Endothelial cell of umbilical vein (primary cell): Measurements from ENCODE around the gene NTRK2. TPM values are rescaled to one million over a fixed set of nuclear protein-coding genes. Genes with fewer than 3 reads are reported as not detected.

Experiments
- BruUV-seq: library from RNA; stranded (reverse); fragments of 400-500 nt; replicated peaks from 2 replicates; lab custom pipeline; 2021; lab: Mats Ljungman, UMichigan
- CTCF ChIA-PET: fragments of 300-600, 350-600 bp; sonication (Branson Sonifier 250); formaldehyde crosslinking; loops from one replicate; lab custom pipeline; 2021; ENCODE audit warnings: antibody characterized with exemption, inconsistent platforms; lab: Charles Lee
- POLR2A ChIA-PET: fragments of 300-600, 350-600 bp; sonication (Branson Sonifier 250); formaldehyde crosslinking; loops from one replicate; lab custom pipeline; 2021; ENCODE audit warnings: antibody characterized with exemption, inconsistent platforms; lab: Charles Lee
- DNase-seq: peaks from one replicate; pipeline ENCODE4 v3.0.0-alpha.2; 2011; ENCODE audit warnings: low read depth, low spot score
- FAIRE-seq: peaks from 2 replicates; lab custom pipeline; 2011; peaks lifted over from hg19 to GRCh38; lab: Jason Lieb, UNC
- H2AFZ ChIP-seq: 2 replicates; pipeline ENCODE4 v1.6.0; 2012; ENCODE audit warnings: low read depth, low read length, control low read depth, inconsistent platforms
- H3K27ac ChIP-seq: 2 replicates; pipeline ENCODE4 v1.5.1; 2011; ENCODE audit warnings: low read depth, mild to moderate bottlenecking, control low read depth, low read length, moderate library complexity; ENCODE audit not compliant: insufficient read depth
- H3K27me3 ChIP-seq, 2 experiments: 2 replicates each; pipeline versions ENCODE4 v1.6.0 to v1.6.1; 2011; ENCODE audit warnings: low read length in 2 of 2, mixed read lengths in 1 of 2; ENCODE audit not compliant: control insufficient read depth in 2 of 2, insufficient read depth in 2 of 2
- H3K36me3 ChIP-seq, 2 experiments: 2 replicates in 1 of 2; 3 replicates in 1 of 2; pipeline ENCODE4 v1.5.1; 2011; ENCODE audit warnings: low read length in 2 of 2, mild to moderate bottlenecking in 1 of 2, moderate library complexity in 1 of 2; ENCODE audit not compliant: control insufficient read depth in 2 of 2, insufficient read depth in 2 of 2; ENCODE audit errors: extremely low read depth in 1 of 2
- H3K4me1 ChIP-seq: 3 replicates; pipeline ENCODE4 v1.5.1; 2011; ENCODE audit warnings: mild to moderate bottlenecking, low read length; ENCODE audit not compliant: control insufficient read depth, insufficient read depth; ENCODE audit errors: extremely low read depth
- H3K4me2 ChIP-seq: 2 replicates; pipeline ENCODE4 v1.6.1; 2011; ENCODE audit warnings: low read length, control low read depth, mixed read lengths; ENCODE audit not compliant: insufficient read depth
- H3K4me3 ChIP-seq, 3 experiments: fragments of 200-600 bp in 1 of 3; sonication (generic), shearing (Covaris generic) in 1 of 3; replicated peaks in 1 of 3; 2 replicates each; pipeline ENCODE4 v1.5.1; 2011 to 2016; ENCODE audit warnings: control low read depth in 3 of 3, low read length in 3 of 3, mild to moderate bottlenecking in 2 of 3, inconsistent platforms in 1 of 3, low read depth in 1 of 3, moderate library complexity in 1 of 3; ENCODE audit not compliant: insufficient read depth in 1 of 3
- H3K79me2 ChIP-seq: 2 replicates; pipeline ENCODE4 v1.6.0; 2012; ENCODE audit warnings: low read length, inconsistent platforms; ENCODE audit not compliant: control insufficient read depth, insufficient read depth
- H3K9ac ChIP-seq: replicated peaks from 2 replicates; pipeline ENCODE3; 2011; ENCODE audit warnings: low read length, control low read depth; ENCODE audit not compliant: insufficient read depth; ENCODE audit errors: extremely low read depth
- H3K9me1 ChIP-seq: replicated peaks from 3 replicates; pipeline ENCODE4 v1.6.0; 2011; ENCODE audit warnings: mild to moderate bottlenecking, low read length; ENCODE audit not compliant: control insufficient read depth, insufficient read depth; ENCODE audit errors: extremely low read depth
- H3K9me3 ChIP-seq: replicated peaks from 2 replicates; pipeline ENCODE4 v1.5.1; 2012; ENCODE audit warnings: low read length, inconsistent platforms; ENCODE audit not compliant: control insufficient read depth, insufficient read depth
- H4K20me1 ChIP-seq: replicated peaks from 2 replicates; pipeline ENCODE3; 2011; ENCODE audit warnings: mild to moderate bottlenecking, low read length; ENCODE audit not compliant: control insufficient read depth, insufficient read depth; ENCODE audit errors: extremely low read depth
- EZH2 ChIP-seq: IDR thresholded peaks from 2 replicates; pipeline ENCODE4 v1.6.1; 2012; ENCODE audit warnings: borderline replicate concordance, low read depth, mild to moderate bottlenecking, moderate library complexity, low read length, inconsistent platforms; ENCODE audit not compliant: severe bottlenecking
- FOS ChIP-seq: IDR thresholded peaks from 2 replicates; pipeline ENCODE4 v1.6.1; 2011; ENCODE audit warnings: mild to moderate bottlenecking, low read length, moderate library complexity, borderline replicate concordance; ENCODE audit not compliant: insufficient read depth
- GATA2 ChIP-seq: IDR thresholded peaks from 2 replicates; pipeline ENCODE4 v1.7.0; 2011; ENCODE audit warnings: low read depth, mild to moderate bottlenecking, moderate library complexity, mixed read lengths, low read length; ENCODE audit not compliant: insufficient read length, insufficient read depth
- JUN ChIP-seq: IDR thresholded peaks from 2 replicates; pipeline ENCODE4 v1.6.1; 2011; ENCODE audit warnings: borderline replicate concordance, low read depth; ENCODE audit not compliant: insufficient read length, insufficient read depth
- MAX ChIP-seq: IDR thresholded peaks from 2 replicates; pipeline ENCODE4 v1.6.1; 2011; ENCODE audit not compliant: insufficient read depth, insufficient read length
- MYC ChIP-seq: IDR thresholded peaks from one replicate; pipeline ENCODE4 v1.6.1; 2011; ENCODE audit warnings: mild to moderate bottlenecking, low read depth, low read length
- POLR2A ChIP-seq: IDR thresholded peaks from 2 replicates; pipeline ENCODE4 v1.6.1; 2012; ENCODE audit warnings: low read depth, mild to moderate bottlenecking, control low read depth, low read length
- POLR2AphosphoS5 ChIP-seq: IDR thresholded peaks from 2 replicates; pipeline ENCODE4 v1.6.1; 2012; ENCODE audit warnings: low read depth, mild to moderate bottlenecking, control low read depth, low read length, moderate library complexity; ENCODE audit not compliant: insufficient read depth
- dilution Hi-C: fragments of 300-500 bp; cut with MboI; formaldehyde crosslinking; loops from one replicate; pipeline ENCODE4 v1.15.0; 2019; ENCODE audit warnings: low sequenced_read_pairs; ENCODE audit not compliant: extremely low pct_ligation_motif_present
- intact Hi-C: fragments of 100-400 bp; cut with micrococcal nuclease; formaldehyde crosslinking; loops from one replicate; pipeline ENCODE4 v1.10.0; 2022
- polyA plus RNA-seq, 4 experiments: library from polyadenylated mRNA; depleted of rRNA in 3 of 4; stranded (reverse) in 3 of 4; unstranded in 1 of 4; fragments of >200 nt; gene quantifications; 2 replicates each; pipeline versions ENCODE4 v1.2.1 to v1.2.3, GENCODE V29; 2011 to 2012; ENCODE audit warnings: missing spikeins in 1 of 4
- total RNA-seq: library from RNA; stranded (reverse); gene quantifications from 2 replicates; pipeline ENCODE4 v1.2.3, GENCODE V29; 2021
- TF ChIP-seq, protein P1 (sequence below), 2 donors: IDR thresholded peaks; 1 replicate in 1 of 2; 2 replicates in 1 of 2; pipeline ENCODE4 v1.5.1; 2011; ENCODE audit warnings: low read length in 2 of 2, mild to moderate bottlenecking in 2 of 2, moderate library complexity in 2 of 2, control low read depth in 1 of 2, inconsistent platforms in 1 of 2, low read depth in 1 of 2; ENCODE audit not compliant: insufficient read depth in 1 of 2; ENCODE audit errors: extremely low read depth in 1 of 2

Gene NTRK2
- total and polyA plus RNA-seq, 2 donors (not counting 3 experiments of a cell fraction or from before 2014, with no cell fraction given): 0.01 to 0.13 TPM

DNA sequence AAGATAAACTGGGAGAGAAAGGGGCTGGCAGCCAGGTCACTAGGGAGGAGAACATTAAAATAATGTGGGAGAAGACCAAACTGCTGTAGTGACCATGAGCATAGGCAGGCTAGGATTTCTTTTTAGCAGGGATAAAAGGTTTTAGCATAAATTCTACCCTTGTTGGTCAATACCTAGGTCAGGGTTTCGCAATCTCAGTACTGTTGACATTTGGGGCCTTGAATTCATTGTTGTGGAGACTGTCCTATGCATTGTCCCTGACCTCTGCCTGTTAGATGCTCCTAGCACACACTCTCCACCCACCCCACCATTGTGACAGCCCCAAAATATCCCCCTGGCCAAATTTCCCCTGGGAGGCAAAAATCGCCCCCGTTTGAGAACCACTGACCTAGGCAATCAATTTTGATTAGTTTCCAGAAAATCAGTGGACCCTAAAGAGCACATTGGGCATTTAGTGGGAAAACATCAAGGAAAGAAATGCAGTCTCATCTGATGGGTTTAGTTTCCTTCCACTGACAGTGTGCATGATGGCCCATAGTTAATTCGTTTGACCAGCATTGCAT is 181.4 kb downstream of the NTRK2 start:
- dilution Hi-C loops: no loop called here
- BruUV-seq: no TSS peak
- CTCF ChIA-PET: interaction anchor here (0.9 to 1.3 kb wide), 4 partner anchors 9 to 153 kb away, joined by 3 to 4 read pairs (median 3); no protein-coding TSS in a partner anchor

More for the DNA sequence above, 181.4 kb downstream of the NTRK2 start:
- intact Hi-C loops: loop anchor here (5.0 kb wide), 3 partner anchors 69 to 891 kb away; partner anchors contain the start of gene AGTPBP1
- H4K20me1 ChIP-seq: no peaks in the 10 kb centered on the region
- H3K79me2 ChIP-seq: no peaks in the 10 kb centered on the region
- FAIRE-seq: no peak
- no peak overlapping the region for H3K4me3 ChIP-seq
- peak overlapping the region; percentile 57 for H3K27ac ChIP-seq
- no peaks in the 10 kb centered on the region for H3K36me3 ChIP-seq
- no peaks in the 10 kb centered on the region for H3K9me3 ChIP-seq
- TF ChIP-seq MAX: no peak
- TF ChIP-seq EZH2: no peak
- TF ChIP-seq GATA2: no peak
- TF ChIP-seq, protein P1, sequence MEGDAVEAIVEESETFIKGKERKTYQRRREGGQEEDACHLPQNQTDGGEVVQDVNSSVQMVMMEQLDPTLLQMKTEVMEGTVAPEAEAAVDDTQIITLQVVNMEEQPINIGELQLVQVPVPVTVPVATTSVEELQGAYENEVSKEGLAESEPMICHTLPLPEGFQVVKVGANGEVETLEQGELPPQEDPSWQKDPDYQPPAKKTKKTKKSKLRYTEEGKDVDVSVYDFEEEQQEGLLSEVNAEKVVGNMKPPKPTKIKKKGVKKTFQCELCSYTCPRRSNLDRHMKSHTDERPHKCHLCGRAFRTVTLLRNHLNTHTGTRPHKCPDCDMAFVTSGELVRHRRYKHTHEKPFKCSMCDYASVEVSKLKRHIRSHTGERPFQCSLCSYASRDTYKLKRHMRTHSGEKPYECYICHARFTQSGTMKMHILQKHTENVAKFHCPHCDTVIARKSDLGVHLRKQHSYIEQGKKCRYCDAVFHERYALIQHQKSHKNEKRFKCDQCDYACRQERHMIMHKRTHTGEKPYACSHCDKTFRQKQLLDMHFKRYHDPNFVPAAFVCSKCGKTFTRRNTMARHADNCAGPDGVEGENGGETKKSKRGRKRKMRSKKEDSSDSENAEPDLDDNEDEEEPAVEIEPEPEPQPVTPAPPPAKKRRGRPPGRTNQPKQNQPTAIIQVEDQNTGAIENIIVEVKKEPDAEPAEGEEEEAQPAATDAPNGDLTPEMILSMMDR (IDR thresholded peaks at IDR 0.05; ENCODE audit: extremely low read depth in 1 of 2, insufficient read depth in 1 of 2, low read depth in 1 of 2, low read length in 2 of 2): no peak
- no peak for TF ChIP-seq MYC
- no peak for TF ChIP-seq POLR2A
- no peak for TF ChIP-seq FOS
- no peak for TF ChIP-seq POLR2AphosphoS5
- no peak for TF ChIP-seq JUN
- no peaks in the 10 kb centered on the region for H3K27me3 ChIP-seq
- no peak overlapping the region for H3K4me2 ChIP-seq
- no peak overlapping the region for H2AFZ ChIP-seq
- no peaks in the 10 kb centered on the region for H3K9me1 ChIP-seq
- H3K4me1 ChIP-seq: peaks cover 20% of the 10 kb centered on the region
- H3K9ac ChIP-seq: no peak overlapping the region
- no peak for DNase-seq
- POLR2A ChIA-PET: interaction anchor here (1.5 kb wide), 1 partner anchor 16 kb away, joined by 3 read pairs; no protein-coding TSS in a partner anchor
